Duodenal mucosa (tissue), 2 donors: ENCODE measurements around the gene MLLT1.

Experiments used
- H3K27ac ChIP-seq: one replicate; pipeline ENCODE4 v1.7.0; 2013; ENCODE audit warnings: low read depth, low read length
- H3K27me3 ChIP-seq, 2 donors: one replicate each; pipeline ENCODE4 v1.7.0; 2013; ENCODE audit warnings: low read length in 2 of 2, control low read depth in 1 of 2; ENCODE audit not compliant: insufficient read depth in 2 of 2, control insufficient read depth in 1 of 2
- H3K36me3 ChIP-seq, 2 donors: one replicate each; pipeline ENCODE4 v1.7.0; 2013; ENCODE audit warnings: low read length in 2 of 2, control low read depth in 1 of 2; ENCODE audit not compliant: insufficient read depth in 2 of 2, control insufficient read depth in 1 of 2
- H3K4me1 ChIP-seq, 2 donors: one replicate each; pipeline ENCODE4 v1.7.0; 2013; ENCODE audit warnings: low read length in 2 of 2, control low read depth in 1 of 2; ENCODE audit not compliant: insufficient read depth in 2 of 2, control insufficient read depth in 1 of 2
- H3K4me3 ChIP-seq, 2 donors: one replicate each; pipeline ENCODE4 v1.7.0; 2013; ENCODE audit warnings: low read length in 2 of 2, low read depth in 1 of 2
- H3K9ac ChIP-seq, 2 donors: one replicate each; pipeline ENCODE4 v1.7.0; 2013; ENCODE audit warnings: low read length in 2 of 2, low read depth in 1 of 2
- H3K9me3 ChIP-seq, 2 donors: one replicate each; pipeline ENCODE4 v1.7.0; 2013; ENCODE audit warnings: low read length in 2 of 2, control low read depth in 1 of 2; ENCODE audit not compliant: control insufficient read depth in 1 of 2

Gene MLLT1

DNA sequence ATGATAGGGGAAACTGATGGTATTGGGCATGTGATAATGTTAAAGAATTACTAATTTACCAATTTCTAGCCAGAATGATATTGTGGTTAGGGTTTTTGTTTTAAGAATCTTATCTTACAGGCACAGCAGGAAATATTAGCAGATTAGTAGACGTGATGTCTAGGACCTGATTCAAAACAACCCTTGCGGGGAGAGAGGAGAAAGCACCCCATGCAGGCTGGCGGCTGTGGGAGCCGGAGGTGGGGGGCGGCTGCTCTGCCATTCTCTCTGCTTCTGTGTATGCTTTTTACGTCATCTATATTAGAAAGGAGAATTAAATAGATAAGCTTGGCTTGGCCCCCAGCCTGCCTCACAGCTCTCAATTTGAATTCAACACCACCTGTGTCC, 41.5 kb downstream of the MLLT1 start:
- Histone ChIP-seq H3K36me3 (peaks cover 0 to 4% of the 10 kb centered on the region in 2 donors), H3K9me3 (no peaks in the 10 kb centered on the region), H3K4me1 (peaks cover 7 to 36% of the 10 kb centered on the region in 2 donors), H3K9ac (no peak overlapping the region), H3K27me3 (no peaks in the 10 kb centered on the region), H3K4me3 (no peak overlapping the region), H3K27ac (no peak overlapping the region)

GRCh38 chr19:6236310-6237291, 43.2 kb downstream of the MLLT1 start:
- no peak overlapping the region for H3K27ac ChIP-seq
- H3K9ac ChIP-seq: no peak overlapping the region
- no peak overlapping the region for H3K4me3 ChIP-seq
- H3K36me3 ChIP-seq: no peaks in the 10 kb centered on the region
- H3K9me3 ChIP-seq: no peaks in the 10 kb centered on the region
- peaks cover 15 to 41% of the 10 kb centered on the region in 2 donors for H3K4me1 ChIP-seq
- H3K27me3 ChIP-seq: no peaks in the 10 kb centered on the region

- no peak overlapping the region for H3K9ac ChIP-seq
- H3K27ac ChIP-seq: no peak overlapping the region
- no peak overlapping the region for H3K4me3 ChIP-seq
- peaks cover 15 to 41% of the 10 kb centered on the region in 2 donors for H3K4me1 ChIP-seq
- H3K36me3 ChIP-seq: peaks cover under 1 to 1% of the 10 kb centered on the region in 2 donors
- no peaks in the 10 kb centered on the region for H3K27me3 ChIP-seq
- no peaks in the 10 kb centered on the region for H3K9me3 ChIP-seq
These were observed 44.5 kb downstream of the MLLT1 start for GRCh38 chr19:6235031-6235951.

DNA sequence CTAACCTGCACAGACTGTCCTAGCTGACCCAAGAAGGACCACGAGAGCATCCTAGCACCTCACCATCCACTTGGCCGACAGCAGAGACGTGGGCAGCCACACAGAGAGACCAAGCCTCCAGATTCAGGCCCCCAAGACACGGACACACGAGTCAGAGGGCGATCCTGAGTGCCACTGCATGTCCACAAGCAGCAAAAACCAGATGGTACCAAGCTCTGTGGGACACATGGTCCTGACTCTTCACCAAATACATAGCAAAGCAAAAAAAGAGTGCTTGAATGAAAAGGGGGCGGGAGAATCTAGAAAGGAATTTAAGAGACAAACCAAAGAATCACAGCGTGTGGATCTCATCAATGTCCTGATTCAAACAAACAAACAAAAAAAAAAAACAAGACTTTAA, 45.2 kb downstream of the MLLT1 start:
- H3K27ac ChIP-seq: no peak overlapping the region
- no peak overlapping the region for H3K4me3 ChIP-seq
- H3K9me3 ChIP-seq: no peaks in the 10 kb centered on the region
- H3K36me3 ChIP-seq: peaks cover 5 to 8% of the 10 kb centered on the region in 2 donors
- peaks cover 15 to 41% of the 10 kb centered on the region in 2 donors for H3K4me1 ChIP-seq
- H3K27me3 ChIP-seq: no peaks in the 10 kb centered on the region
- no peak overlapping the region for H3K9ac ChIP-seq

DNA sequence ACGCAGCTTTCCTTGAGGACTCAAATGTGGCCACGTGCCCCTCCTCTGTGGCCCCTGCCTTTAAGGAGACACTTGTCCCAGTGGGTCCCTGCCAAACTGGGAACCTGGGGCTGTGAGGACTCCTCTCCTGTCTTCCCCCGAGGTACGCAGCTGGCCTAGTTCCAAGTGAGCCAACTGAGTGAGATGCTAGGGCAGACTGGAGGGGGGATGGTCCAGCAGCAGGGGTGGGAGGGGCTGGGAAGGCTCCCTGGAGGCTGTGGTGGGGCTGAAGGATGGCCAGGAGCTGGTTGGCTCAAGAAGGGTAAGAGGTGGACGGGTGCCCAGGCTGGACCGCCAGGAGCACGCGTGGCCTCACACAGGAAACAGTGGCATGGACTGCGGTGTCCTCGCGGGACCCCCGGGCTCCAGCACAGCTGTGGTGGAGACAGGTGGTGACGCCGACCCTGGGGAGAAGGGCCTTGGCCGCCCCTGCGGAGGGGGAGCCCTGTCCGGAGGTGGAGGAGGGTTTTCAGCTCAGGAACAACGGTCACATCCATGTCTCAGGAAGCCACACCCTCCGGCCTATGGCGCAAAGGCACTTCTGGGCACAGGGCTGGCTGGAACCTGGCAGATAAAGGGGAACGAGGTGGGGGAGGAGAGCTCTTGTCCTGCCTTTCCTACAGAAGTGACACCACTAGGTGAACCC, 45.8 kb downstream of the MLLT1 start:
- no peaks in the 10 kb centered on the region for H3K27me3 ChIP-seq
- peaks cover 10 to 36% of the 10 kb centered on the region in 2 donors for H3K4me1 ChIP-seq
- H3K9ac ChIP-seq: no peak overlapping the region
- no peak overlapping the region for H3K27ac ChIP-seq
- no peaks in the 10 kb centered on the region for H3K9me3 ChIP-seq
- peaks cover 5 to 11% of the 10 kb centered on the region in 2 donors for H3K36me3 ChIP-seq
- H3K4me3 ChIP-seq: no peak overlapping the region

GRCh38 chr19:6233056-6233826, 46.5 kb downstream of the MLLT1 start:
- Histone ChIP-seq H3K9ac (no peak overlapping the region), H3K9me3 (no peaks in the 10 kb centered on the region), H3K27ac (no peak overlapping the region), H3K4me1 (peaks cover 7 to 31% of the 10 kb centered on the region in 2 donors), H3K36me3 (peaks cover 5 to 11% of the 10 kb centered on the region in 2 donors), H3K27me3 (no peaks in the 10 kb centered on the region), H3K4me3 (no peak overlapping the region)

DNA sequence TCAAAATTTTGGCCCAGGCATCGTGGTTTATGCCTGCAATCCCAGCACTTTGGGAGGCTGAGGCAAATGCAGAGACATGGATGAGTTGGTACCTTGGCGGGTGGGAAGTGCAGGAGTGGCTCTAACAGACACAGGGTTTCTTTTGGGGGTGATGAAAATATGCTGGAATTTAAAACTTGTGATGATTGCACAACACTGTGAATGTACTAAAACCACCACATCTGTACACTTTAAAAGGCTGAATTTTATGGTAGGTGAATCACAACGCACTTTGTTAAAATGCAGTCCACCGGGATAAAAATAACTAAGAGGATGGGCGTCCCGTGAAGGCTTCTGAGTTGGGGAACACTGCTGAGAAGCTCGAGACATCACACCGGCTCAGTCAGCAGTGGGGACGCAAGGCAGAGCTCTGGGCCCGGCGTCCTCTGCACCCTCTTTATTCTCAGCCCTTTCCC, 47.1 kb downstream of the MLLT1 start:
- Histone ChIP-seq H3K4me1 (peaks cover 7 to 31% of the 10 kb centered on the region in 2 donors), H3K9ac (no peak overlapping the region)

DNA sequence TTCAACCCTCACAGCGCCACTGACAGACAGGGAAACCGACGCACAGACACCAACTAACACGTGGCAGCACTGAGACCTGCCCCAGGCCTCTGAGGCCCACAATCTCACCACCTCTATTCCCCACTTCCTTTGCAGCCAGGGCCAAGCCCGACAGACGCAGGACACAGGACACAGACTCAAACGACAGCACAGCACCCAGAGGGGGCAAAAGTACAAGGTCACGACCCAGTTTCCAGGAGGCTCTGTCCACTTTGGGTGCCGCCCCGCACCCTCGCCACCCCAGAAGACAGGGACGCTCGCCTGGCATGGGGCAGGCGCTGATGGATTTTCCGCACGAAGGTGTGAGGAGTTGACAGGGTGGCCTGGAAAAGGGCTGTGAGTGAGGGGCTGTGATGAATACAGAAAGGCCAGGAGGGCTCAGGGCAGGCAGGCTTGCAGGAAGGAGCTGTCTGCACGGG, 48.8 kb downstream of the MLLT1 start:
- H3K27ac ChIP-seq: no peak overlapping the region
- H3K9me3 ChIP-seq: no peaks in the 10 kb centered on the region
- H3K27me3 ChIP-seq: no peaks in the 10 kb centered on the region
- H3K4me1 ChIP-seq: peaks cover 7 to 26% of the 10 kb centered on the region in 2 donors
- no peak overlapping the region for H3K4me3 ChIP-seq
- H3K9ac ChIP-seq: no peak overlapping the region
- peaks cover 11 to 16% of the 10 kb centered on the region in 2 donors for H3K36me3 ChIP-seq

More for the DNA sequence above, 47.1 kb downstream of the MLLT1 start:
- Histone ChIP-seq H3K27ac (no peak overlapping the region), H3K27me3 (no peaks in the 10 kb centered on the region), H3K9me3 (no peaks in the 10 kb centered on the region), H3K4me3 (no peak overlapping the region), H3K36me3 (peaks cover 5 to 11% of the 10 kb centered on the region in 2 donors)
